ENCODE data around the gene BAG1. TPM values are rescaled to one million over a fixed set of nuclear protein-coding genes. Genes with fewer than 3 reads are reported as not detected.
A peak's percentile ranks its signal among the peaks of the same experiment; 100 is the strongest.

The BAG1 gene
- total and polyA plus RNA-seq, 2 of the 13 experiments (the other 11 are each of a cell fraction or from before 2014, with no cell fraction given), result 23.1 to 59.5 TPM

DNA sequence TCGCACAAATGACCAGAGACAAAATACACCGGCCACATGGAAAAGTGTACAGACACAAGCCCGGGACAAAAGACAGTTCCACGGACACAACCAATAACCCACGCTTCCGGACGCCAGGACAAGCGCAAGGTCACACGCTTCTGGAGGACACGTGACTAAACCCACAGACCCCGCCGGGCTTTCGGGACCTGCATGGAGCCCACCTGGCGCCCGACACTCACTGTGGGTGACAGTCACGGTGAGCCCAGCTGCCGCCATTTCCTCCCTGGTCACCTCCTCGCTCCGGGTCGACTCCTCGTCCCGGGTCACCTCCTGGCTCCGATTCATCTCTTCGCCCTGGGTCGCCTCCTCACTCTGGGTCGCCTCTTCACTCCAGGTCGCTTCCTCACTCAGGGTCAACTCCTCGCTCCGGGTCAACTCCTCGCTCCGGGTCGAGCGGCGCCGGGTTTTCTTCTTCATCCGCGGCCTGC is 470 bp downstream of the BAG1 start (continued):
- TF ChIP-seq ZNF768 (CRISPR knock-in tag; IDR thresholded peaks at IDR 0.05) (no peak), ZNF607 (CRISPR knock-in tag; IDR thresholded peaks at IDR 0.05; ENCODE audit: borderline replicate concordance) (0 out of 2 replicates have a peak, but pooled peaks have one; percentile 31), SMAD1 (CRISPR knock-in tag; IDR thresholded peaks at IDR 0.05; ENCODE audit: borderline replicate concordance, low read depth) (no peak), ARID2 (CRISPR knock-in tag; IDR thresholded peaks at IDR 0.05; ENCODE audit: borderline replicate concordance) (0 out of 2 replicates have a peak, but pooled peaks have one; percentile 23), ZNF441 (CRISPR knock-in tag; IDR thresholded peaks at IDR 0.05; ENCODE audit: borderline replicate concordance) (no peak), ZNF33A (CRISPR knock-in tag; IDR thresholded peaks at IDR 0.05; ENCODE audit: borderline replicate concordance) (0 out of 2 replicates have a peak, but pooled peaks have one; percentile 35), ZNF563 (CRISPR knock-in tag; IDR thresholded peaks at IDR 0.05) (peak; percentile 84), RAD51 (IDR thresholded peaks at IDR 0.05; ENCODE audit: borderline replicate concordance) (peak; percentile 44; the same call in 1 of the 2 replicates), ZNF232 (CRISPR knock-in tag; IDR thresholded peaks at IDR 0.05; ENCODE audit: borderline replicate concordance) (0 out of 2 replicates have a peak, but pooled peaks have one; percentile 15)
- TF ChIP-seq, protein P1, sequence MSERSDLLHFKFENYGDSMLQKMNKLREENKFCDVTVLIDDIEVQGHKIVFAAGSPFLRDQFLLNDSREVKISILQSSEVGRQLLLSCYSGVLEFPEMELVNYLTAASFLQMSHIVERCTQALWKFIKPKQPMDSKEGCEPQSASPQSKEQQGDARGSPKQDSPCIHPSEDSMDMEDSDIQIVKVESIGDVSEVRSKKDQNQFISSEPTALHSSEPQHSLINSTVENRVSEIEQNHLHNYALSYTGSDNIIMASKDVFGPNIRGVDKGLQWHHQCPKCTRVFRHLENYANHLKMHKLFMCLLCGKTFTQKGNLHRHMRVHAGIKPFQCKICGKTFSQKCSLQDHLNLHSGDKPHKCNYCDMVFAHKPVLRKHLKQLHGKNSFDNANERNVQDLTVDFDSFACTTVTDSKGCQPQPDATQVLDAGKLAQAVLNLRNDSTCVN (CRISPR knock-in tag; IDR thresholded peaks at IDR 0.05; ENCODE audit: borderline replicate concordance), result no peak
- TF ChIP-seq, protein P2, sequence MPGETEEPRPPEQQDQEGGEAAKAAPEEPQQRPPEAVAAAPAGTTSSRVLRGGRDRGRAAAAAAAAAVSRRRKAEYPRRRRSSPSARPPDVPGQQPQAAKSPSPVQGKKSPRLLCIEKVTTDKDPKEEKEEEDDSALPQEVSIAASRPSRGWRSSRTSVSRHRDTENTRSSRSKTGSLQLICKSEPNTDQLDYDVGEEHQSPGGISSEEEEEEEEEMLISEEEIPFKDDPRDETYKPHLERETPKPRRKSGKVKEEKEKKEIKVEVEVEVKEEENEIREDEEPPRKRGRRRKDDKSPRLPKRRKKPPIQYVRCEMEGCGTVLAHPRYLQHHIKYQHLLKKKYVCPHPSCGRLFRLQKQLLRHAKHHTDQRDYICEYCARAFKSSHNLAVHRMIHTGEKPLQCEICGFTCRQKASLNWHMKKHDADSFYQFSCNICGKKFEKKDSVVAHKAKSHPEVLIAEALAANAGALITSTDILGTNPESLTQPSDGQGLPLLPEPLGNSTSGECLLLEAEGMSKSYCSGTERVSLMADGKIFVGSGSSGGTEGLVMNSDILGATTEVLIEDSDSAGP (CRISPR knock-in tag; IDR thresholded peaks at IDR 0.05; ENCODE audit: borderline replicate concordance), result peak; percentile 41; the same call in 1 of the 2 replicates
- TF ChIP-seq, protein P3, sequence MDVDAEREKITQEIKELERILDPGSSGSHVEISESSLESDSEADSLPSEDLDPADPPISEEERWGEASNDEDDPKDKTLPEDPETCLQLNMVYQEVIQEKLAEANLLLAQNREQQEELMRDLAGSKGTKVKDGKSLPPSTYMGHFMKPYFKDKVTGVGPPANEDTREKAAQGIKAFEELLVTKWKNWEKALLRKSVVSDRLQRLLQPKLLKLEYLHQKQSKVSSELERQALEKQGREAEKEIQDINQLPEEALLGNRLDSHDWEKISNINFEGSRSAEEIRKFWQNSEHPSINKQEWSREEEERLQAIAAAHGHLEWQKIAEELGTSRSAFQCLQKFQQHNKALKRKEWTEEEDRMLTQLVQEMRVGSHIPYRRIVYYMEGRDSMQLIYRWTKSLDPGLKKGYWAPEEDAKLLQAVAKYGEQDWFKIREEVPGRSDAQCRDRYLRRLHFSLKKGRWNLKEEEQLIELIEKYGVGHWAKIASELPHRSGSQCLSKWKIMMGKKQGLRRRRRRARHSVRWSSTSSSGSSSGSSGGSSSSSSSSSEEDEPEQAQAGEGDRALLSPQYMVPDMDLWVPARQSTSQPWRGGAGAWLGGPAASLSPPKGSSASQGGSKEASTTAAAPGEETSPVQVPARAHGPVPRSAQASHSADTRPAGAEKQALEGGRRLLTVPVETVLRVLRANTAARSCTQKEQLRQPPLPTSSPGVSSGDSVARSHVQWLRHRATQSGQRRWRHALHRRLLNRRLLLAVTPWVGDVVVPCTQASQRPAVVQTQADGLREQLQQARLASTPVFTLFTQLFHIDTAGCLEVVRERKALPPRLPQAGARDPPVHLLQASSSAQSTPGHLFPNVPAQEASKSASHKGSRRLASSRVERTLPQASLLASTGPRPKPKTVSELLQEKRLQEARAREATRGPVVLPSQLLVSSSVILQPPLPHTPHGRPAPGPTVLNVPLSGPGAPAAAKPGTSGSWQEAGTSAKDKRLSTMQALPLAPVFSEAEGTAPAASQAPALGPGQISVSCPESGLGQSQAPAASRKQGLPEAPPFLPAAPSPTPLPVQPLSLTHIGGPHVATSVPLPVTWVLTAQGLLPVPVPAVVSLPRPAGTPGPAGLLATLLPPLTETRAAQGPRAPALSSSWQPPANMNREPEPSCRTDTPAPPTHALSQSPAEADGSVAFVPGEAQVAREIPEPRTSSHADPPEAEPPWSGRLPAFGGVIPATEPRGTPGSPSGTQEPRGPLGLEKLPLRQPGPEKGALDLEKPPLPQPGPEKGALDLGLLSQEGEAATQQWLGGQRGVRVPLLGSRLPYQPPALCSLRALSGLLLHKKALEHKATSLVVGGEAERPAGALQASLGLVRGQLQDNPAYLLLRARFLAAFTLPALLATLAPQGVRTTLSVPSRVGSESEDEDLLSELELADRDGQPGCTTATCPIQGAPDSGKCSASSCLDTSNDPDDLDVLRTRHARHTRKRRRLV (CRISPR knock-in tag; IDR thresholded peaks at IDR 0.05), result 0 out of 2 replicates have a peak, but pooled peaks have one; percentile 29
- TF ChIP-seq, protein P4, sequence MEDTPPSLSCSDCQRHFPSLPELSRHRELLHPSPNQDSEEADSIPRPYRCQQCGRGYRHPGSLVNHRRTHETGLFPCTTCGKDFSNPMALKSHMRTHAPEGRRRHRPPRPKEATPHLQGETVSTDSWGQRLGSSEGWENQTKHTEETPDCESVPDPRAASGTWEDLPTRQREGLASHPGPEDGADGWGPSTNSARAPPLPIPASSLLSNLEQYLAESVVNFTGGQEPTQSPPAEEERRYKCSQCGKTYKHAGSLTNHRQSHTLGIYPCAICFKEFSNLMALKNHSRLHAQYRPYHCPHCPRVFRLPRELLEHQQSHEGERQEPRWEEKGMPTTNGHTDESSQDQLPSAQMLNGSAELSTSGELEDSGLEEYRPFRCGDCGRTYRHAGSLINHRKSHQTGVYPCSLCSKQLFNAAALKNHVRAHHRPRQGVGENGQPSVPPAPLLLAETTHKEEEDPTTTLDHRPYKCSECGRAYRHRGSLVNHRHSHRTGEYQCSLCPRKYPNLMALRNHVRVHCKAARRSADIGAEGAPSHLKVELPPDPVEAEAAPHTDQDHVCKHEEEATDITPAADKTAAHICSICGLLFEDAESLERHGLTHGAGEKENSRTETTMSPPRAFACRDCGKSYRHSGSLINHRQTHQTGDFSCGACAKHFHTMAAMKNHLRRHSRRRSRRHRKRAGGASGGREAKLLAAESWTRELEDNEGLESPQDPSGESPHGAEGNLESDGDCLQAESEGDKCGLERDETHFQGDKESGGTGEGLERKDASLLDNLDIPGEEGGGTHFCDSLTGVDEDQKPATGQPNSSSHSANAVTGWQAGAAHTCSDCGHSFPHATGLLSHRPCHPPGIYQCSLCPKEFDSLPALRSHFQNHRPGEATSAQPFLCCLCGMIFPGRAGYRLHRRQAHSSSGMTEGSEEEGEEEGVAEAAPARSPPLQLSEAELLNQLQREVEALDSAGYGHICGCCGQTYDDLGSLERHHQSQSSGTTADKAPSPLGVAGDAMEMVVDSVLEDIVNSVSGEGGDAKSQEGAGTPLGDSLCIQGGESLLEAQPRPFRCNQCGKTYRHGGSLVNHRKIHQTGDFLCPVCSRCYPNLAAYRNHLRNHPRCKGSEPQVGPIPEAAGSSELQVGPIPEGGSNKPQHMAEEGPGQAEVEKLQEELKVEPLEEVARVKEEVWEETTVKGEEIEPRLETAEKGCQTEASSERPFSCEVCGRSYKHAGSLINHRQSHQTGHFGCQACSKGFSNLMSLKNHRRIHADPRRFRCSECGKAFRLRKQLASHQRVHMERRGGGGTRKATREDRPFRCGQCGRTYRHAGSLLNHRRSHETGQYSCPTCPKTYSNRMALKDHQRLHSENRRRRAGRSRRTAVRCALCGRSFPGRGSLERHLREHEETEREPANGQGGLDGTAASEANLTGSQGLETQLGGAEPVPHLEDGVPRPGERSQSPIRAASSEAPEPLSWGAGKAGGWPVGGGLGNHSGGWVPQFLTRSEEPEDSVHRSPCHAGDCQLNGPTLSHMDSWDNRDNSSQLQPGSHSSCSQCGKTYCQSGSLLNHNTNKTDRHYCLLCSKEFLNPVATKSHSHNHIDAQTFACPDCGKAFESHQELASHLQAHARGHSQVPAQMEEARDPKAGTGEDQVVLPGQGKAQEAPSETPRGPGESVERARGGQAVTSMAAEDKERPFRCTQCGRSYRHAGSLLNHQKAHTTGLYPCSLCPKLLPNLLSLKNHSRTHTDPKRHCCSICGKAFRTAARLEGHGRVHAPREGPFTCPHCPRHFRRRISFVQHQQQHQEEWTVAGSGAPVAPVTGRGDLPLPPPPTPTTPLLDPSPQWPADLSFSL (CRISPR knock-in tag; IDR thresholded peaks at IDR 0.05), result 0 out of 2 replicates have a peak, but pooled peaks have one; percentile 40

Measured in HepG2 (cell line).